ENCODE data around the gene PYGO2.

The PYGO2 gene

DNA sequence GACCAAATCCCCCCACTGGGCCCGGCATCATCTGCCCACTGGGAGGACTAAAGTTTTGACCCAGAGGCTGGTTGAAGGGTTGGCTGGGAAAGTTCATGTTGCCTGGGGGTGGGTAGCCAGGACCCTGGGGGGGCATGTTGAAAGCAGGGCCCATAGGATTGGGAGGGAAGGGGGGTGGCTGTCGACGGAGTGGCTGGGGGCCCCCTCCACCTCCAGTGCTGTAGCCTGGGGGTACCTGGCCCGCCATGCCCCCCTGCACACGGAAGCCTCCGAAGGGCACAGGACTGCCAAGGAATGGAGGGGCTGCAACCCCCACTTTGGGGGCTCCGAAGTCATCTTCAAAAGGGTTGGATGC lies 2.2 kb downstream of the PYGO2 start:
- DNase-seq = no peak

DNA sequence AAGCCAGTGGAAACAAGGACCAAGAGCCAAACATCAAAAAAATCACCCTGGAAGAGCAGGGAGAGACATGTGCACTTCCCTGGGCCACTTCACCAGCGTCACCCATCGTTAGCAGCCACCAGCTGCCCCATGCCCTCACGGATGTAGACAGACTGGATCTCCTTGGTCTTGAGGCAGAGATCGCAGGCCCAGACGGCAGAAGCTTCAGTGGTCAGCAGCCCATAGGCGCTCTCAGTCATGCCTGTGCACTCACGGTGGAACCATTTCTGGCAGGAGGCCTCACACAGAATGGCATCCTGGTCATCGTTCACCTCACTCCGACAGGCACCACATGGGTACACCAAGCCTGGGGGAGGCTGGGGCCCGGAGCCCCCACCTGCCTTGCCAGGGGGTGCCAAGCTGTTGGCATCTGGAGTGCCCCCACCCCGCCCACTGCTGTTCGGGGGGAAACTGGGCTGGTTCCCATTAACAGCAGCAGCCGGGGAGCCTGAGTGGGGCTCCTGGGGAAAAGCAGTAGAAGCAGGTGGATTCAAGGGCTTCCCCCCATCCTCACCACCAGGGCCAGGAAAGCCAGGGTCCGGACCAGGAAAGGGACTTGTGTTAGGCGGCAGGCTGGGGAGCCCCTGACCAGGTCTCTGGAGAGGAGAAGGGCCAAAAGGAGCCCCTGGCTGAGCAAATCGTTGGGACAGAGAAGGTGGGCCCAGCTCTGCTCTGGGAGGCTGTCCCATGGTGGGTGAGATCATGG lies 2.7 kb downstream of the PYGO2 start:
- no peak for DNase-seq

DNA sequence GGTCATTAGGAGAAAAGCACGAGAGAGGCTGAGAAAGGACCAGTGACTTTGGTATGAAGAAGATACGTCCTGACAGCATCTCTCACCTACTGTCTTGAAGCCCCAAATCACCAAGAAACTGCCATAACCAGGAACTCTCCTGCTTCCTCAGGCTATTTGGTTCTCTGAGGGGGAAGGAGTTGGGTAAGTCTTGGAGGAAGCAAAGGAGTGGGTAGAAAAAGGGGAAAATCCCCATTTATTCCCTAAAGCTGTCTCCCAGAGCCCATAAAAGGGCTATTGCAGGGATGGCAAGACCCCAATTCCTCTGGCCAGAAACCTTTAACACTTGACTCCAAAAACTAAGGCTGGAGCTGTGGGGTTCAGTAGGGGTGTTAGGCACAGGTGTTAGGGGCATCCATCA lies 3.5 kb downstream of the PYGO2 start:
- DNase-seq = no peak

DNA sequence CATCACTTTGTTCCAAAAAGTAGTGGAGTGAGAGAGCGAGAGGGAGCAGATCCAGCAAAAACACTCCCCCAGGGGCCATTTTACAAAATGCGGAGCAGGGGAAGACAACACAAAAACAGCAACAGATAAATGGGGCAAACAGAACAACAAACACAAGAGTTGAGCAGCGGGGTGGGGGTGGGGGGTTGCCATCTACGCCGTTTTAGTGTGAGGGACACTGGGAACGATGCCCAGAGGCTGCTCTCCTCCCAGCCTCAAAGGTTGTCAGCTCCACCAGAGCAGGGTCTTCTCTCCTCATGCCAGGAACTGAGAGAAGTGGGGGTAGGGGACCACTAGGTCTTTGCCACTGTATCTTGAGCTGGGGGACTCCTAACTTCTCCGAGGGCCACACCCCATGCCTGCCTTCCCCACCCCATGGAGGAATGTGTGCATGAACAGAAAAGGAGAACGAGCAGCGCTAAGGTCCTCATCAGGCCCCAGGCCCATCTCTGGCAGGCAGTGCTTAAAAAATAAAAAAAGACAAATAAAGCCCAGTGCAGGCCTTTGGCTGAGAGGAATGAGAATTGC lies 4.4 kb downstream of the PYGO2 start:
- DNase-seq = no peak

DNA sequence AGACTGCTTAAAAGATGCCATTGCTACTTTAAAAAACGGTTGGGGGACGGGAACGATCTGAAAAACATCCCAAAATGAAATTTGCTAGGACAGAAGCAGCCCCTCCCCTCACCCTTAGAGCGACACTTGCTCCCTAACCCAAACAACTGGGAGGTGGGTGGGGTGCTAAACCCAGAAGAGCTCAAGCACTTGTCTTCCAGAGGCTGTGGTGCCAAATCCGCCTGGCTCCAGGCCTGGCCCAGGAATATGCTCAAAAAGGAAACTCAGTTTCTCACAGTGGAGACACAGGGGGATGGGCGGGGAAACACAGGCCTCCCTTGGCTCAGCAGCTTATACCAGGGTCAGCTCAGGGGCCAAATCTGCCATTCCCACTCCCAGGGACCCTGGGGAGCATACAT lies 5.0 kb downstream of the PYGO2 start:
- no peak for DNase-seq

DNA sequence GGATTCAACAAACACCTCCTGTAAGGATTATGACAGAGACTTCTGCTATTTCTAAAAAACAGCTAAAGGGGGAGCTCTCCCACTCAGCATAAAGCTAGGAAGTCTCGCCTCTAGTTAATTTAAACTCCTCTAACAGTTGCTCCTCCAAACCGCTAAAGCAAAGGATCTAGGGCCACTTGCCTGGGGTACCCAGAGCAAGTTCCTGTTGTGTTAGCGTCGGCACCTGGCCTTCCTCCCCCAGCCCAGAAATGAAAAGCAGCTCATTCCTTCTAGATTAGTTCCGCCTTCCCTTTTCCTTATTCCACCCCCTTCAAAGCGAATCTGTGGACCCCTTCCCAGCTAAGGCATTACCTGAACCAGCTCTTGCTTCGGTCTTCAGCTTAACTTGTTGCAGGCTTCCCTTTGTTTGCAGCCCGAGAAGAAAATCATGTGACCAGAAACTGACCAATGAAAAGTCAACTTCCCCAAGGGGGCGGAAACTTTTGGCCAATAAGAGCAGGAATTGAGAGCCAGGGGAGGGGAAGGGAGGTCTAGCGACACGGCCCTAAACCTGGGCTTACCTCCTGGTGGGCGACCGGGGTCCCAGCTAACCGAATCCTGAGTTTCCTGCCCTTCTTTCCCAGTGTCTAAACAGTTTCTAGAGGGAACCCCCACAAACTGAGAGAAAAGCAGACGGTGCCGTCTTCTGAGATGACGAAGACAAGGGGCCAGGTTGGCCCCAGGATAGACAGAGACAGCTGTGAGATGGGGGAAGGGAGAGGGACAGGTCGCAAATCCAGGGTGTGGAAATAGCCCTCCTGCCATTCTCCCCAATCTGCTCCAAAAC lies 5.7 kb downstream of the PYGO2 start, which contains the start of gene PBXIP1:
Gene PBXIP1, minus strand, starts transcription at position 382 of the 826 bp plus-strand sequence. CDS start 2,378 bp downstream, outside the sequence.
- DNase-seq = peak; percentile 93

DNA sequence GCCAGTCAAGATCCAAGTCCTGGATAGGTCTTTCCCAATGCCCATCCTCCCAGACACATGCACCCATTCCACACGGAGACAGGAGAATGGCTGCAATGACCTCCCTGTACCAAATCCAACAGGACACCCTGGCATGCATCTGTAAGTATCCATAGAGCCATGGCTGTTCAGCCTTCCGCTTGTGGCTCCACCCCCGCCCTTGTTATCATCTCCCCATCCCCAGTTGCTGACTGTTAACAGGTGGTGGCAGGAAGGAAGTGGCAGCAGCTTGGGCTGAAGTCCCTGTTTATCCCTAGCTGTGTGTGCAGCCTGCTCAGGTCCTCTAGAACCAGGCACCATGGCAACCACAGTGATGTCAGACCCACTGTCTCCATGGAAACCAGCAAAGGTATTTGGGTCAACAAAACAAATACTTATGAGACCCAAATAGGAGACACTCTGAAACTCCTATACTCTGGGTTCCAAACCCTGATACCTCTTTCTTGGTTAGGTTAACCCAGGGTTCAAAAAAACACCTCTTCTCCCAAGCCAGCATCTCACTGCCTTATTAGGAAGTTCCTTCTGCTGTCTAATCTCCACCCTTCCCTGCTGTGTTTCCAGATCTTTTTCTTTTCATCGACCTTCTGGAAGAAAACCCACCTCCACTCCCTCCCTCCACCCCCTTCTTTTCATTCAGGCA lies 6.4 kb downstream of the PYGO2 start:
- DNase-seq = peak; percentile 94

DNA sequence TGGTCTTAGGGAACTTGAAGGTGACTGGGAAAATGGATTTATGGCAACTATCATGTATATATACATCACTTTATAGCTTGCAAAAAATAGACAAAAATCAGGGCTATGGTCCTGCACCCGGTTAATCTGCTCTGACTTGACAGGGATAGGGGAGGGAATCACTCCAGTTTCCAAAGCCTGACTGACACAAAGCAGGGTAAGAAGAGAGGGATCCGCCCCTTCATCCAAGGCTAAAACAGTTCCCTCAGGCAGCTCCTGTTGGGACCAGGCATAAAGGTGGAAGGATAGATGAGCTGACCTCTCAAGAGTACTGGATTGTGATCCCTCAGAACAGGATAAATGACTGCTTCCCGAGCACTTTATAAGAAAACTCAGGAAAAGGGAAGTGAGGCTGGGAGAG lies 7.0 kb downstream of the PYGO2 start:
- no peak for DNase-seq

DNA sequence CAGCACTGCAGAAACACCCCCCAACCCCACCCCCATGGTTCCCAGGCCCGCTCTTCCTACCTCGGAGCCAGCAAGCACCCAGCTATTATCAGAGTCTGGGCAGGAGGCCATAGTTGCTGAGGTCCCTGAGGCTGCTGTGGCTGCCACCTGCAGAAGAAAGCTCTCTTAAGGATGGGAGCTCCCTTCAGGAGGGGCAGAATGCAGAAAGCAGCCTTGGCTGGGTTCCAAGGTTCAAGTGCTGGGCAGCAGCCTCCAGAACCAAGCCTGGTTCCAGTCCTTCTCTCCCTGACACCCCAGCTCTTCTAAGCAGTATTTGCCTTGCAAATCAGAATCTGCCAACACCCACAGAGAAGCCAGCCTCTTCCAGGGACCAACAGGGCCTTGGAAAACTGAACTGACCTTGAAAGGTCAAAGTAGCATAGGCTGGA lies 8.0 kb downstream of the PYGO2 start:
- DNase-seq = no peak

DNA sequence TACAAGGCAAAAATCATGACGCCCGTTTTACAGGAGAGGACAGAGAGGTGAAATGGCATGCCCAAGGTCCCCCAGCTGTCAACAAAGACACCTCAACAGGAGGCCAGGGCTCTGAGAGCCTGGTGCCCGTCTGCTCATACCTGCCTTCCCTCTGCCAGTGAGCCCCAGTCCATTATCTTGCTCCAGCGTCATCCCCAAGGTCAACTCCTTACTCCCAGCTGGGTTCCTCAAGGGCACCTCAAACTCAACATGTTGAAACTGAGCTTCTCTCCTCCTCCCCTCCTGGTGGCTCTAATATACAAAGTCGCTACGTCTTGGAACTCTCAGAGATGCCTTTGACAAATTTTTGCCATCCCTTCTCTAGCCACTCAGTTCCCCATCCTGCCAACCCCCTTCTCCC lies 8.9 kb downstream of the PYGO2 start:
- no peak for DNase-seq

DNA sequence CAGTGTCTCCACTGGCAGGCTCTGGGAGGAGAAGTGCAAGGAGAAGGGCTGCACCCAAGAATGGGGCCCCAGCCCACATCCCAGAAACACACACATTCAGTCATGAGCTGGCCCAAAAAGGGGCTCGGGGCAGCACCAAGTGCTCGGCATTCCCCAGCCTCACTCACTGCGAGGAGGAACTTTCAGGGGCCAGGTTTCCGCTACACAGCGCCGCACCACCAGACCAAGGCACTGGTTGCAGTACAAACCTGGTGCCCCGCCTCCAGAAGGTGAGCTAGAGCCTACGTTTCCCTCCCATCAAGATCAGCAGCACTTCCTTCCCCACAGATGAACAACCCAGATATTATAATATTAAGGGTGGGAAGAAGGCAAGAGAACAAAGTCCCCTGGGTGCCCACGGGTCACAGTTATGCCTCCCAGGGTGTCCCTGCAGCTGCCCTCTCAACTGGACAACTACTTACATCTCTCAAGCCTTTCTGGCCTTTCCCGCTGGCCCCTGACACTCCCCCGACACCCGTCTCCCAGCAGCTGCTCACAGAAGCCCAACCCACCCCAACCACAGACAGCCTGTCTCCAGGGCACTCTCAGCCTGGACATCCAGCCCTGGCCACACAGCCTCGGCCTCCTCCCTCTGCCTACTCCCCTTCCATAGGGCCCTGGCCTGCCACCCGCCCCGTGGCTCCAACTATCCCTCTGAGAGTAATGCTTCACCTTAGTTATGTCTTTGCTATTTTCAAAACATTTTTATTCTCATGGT lies 9.5 kb downstream of the PYGO2 start:
- no peak for DNase-seq

DNA sequence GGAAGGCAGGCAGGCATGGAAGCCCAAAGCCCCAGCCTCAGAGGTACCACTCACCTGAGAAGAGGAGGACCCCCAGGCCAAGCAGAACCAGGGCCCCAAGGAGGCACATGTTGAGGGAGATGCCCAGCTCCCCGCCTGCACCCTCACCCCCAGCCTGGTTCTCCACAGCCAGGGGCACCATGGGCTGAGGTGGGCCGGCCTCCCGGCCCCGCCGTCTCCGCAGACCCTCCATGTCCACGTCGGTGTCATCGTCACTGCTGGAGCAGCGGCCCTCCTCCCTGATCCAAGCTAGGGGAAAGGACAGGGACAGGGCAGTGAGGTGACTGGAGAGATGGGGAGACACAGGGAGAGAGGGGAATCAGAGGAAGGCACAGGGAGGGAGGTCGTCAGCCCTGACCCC lies 13.5 kb downstream of the PYGO2 start:
- DNase-seq = no peak

DNA sequence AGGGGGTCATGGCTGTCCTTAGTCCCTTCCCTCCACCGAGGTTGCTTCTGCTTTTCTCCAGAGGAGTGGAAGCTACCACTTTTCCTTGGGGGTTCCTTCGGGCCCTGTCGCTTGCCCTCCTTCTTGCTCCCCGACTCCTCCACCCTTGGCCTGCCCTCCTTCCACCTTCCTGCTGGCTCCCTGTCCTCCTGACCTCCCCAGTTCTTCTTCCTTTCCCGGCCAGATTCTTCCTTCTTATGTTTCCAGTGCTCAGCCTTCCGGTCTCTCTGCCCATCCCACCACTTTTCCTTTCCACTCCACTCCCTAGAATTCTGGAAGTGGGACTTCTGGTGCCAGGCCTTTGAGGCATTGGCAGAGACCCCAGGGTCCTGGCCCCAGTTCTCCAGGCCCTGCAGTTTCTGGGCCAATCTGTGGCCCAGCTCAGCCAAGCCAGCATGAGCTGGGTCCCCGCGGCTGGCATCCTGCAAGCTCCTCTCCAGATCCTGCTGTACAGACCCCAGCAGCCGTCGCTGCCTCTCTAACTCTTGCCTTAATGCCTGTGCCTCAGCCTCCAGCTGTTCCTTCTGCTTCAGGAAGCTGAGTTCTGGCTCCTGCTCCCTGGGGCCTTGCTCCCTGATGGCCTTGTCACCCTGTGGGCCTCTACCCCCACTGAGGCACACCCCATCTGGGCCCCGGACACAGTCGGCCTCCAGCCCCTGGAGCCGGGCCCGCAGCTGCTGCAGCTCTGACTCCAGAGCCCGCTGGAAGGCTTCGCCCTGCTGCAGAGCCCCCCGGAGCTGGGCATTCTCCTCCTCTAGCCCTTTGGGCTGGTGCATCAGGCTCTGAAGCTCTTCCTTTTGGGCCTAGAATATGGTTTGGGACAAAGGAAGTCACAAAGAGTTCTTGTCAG lies 15.4 kb downstream of the PYGO2 start:
- DNase-seq = no peak

DNA sequence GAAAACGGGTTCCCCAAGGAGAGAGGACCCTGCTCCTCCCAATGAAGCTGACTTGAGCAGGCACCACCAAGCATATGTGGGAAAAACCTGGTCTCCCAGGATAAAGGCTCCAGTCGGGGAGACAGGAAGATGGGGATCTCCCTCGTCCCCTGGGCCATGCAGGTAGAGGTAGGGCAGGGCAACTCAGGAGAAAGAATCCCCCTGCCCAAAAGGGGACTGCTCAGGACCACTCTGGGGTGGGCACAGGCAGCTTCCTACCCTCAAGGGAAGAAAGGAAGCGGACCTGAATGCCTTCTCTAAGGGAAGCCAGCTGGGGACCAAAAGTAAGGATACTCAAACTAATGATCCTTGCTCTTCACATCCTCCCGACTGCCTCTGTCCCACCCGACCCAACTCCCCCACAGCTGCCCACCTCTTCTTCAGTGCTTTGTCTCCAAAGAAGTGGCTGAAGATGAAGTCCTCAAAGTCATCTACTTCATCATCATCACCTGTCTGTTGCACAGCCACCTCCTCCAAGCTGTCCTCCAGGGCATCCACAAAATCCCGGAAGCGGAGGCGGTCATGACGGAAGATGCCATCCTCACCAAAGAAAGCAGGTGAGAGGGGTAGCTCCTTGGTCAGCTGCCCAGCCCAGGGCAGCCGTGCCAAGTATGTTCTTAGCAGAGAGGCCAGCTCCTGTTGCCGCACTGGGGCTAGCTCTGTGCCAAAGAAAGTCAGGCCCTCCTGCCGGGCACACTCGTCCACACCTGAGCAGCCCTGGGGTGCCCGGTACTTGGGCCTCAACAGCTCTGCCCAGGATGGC lies 16.2 kb downstream of the PYGO2 start:
- no peak for DNase-seq

DNA sequence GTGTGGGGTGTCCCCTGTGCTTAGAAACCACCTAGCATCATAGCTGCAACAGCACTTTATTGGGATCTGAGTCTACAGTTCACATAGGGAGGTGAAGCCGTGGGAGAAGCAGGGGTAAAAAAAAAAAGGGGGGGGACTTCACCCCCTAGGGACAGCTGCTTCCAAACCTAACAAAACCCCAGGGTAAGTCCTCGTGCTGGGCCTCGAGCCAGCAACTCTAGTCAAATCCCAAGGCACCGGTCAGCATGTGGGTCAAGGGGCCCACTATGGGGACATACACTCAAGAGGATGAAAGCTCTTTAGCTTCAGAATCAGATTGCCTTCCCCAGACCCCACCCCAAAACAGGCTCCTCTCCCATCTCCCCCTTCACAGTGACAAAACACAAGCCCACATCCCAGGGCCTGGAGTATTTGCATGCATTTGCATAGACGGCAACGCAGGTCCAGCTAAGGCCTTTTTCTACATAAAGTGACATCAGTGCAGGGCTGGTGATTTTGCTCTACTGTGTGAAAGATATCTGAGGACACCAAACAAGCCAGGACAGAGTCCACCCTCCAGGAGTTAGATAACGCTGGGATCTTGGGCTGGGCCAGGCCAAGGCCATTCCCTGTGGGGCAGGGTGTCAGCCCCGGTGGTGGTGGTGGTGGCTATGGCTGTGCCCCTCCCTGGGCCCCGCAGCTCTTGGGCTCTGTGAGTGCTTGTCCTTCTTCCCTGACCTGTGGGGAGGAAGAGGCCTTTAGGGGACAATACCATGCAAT lies 17.0 kb downstream of the PYGO2 start:
- no peak for DNase-seq

DNA sequence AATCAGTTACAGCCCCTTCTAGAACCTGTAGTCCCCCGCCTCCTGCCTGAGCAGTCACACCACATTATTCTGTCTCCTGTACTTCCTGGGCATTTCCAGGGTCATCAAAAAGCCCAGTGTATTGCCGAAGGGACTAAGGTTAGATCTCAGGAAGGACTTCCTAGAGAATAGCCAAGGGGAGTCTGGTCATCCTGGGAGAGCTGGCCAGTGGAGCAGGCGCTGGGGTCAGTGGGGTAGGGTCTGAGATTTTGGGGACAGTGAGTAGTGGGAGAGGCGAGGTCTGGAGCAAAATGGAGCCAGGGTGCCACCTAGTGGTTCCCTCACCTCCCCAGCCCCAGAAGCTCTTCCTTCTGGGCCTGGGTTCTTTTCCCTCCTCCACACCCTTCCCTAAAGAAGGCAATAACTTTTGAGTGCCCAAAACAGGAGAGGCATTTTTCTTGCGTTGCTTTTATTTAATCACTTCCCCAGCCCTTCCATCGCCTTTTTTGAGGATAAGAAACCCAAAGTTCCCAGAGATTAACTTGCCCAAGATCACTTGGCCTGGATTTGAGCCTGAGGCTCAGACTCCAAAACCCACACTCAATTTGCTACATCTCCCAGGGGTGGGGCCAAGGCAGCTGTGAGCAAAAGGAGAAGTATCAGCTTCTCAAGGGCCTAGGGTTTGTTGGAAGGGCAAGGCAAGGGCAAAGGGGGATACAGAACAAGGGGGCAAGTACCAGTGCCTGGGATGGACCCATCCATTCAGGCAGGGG lies 17.8 kb downstream of the PYGO2 start:
- no peak for DNase-seq

DNA sequence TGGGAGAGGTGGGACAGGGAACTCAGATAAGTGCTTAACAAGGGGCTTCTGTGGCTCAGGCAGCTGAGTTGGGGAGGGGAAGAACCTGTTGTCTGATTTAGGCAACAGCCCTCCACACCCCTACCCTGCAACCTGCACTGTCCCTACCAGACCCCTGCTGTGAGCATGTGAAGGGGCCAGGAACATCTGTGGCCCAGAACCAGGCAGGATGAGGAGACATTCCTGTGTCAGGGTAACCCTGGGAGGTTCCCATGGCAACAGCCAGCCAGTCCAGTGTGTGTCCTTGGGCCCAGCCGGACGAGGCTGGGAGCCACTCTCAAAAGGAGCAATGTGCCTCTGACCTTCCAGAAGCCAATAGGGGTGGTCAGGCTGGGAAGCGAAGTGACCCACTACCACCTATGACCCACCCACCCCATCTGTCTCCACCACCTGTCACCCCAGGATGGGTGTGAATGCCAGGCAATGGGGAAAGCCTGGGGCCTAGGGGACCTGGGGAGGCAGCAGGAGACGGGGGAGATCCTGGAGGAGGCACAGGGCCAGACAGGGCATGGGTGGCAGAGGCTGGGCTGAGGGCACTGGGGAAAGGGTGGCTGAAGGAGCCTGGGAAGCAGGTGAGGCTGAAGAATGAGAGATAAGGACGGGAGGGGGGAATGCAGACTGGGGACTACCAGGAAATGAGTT lies 20.1 kb downstream of the PYGO2 start:
- no peak for DNase-seq

DNA sequence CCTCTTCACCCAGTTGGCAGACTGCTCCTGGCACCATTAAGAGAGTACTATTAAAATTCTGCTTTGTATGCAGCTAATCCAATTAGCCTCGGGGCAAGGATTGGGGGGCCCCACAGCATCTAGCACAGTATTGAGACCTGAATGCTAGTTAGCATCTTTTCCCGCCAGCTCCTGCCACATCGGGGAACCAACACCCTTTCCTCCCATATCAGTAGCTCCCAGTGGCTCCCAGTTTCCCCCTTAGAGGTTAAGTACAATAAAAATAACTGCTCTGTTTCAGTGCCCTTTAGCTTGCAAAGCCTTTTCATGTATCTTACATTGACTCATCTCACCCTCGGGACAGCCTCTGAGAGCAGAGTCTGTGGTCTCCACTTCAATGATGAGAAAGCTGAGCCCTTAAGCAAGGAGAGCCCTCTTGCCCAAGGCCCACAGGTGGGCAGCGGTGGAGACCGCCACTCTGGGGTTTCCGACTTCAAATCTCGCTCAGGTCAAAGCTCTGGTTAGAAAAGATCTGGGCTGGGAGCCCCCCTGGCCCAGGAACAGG lies 20.9 kb downstream of the PYGO2 start:
- no peak for DNase-seq

All from DMS153 (cell line).